Tibial nerve (tissue), 4 donors: ENCODE results near the gene PADI1.

Experiments
- EP300 ChIP-seq, 2 donors: sonication (generic); formaldehyde crosslinking; IDR thresholded peaks; one replicate each; pipeline ENCODE4 v1.6.1; 2017; ENCODE audit warnings: antibody characterized with exemption in 2 of 2, mild to moderate bottlenecking in 1 of 2
- TF ChIP-seq, protein P1 (sequence below), 5 experiments: fragments of 200-600 bp in 3 of 5; fragments of 450-650 bp in 2 of 5; sonication (generic) in 3 of 5; IDR thresholded peaks; one replicate each; pipeline ENCODE4 v1.5.1; 2016 to 2019; ENCODE audit warnings: antibody characterized with exemption in 5 of 5, mild to moderate bottlenecking in 3 of 5, moderate library complexity in 2 of 5

DNA sequence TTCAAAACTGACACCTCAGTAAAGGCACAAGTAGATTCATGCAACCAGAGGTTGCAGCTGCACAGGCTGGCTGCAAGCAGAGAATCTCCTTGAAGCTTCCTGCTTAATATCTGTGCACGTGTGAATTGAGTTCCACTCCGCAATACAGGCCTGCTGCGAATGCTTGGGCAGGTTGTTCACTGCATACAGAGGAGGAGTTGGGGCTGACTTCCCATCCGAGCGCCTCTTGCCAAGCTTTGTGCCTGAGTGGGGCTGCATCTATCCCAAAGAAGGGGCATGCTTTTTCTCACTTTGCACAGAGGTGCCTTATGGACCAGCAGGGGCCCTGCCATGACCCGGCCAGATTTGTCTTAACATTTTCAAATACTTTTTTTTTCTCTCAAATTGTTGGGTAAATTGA is 17.9 kb upstream of the PADI1 start:
- TF ChIP-seq, protein P1, sequence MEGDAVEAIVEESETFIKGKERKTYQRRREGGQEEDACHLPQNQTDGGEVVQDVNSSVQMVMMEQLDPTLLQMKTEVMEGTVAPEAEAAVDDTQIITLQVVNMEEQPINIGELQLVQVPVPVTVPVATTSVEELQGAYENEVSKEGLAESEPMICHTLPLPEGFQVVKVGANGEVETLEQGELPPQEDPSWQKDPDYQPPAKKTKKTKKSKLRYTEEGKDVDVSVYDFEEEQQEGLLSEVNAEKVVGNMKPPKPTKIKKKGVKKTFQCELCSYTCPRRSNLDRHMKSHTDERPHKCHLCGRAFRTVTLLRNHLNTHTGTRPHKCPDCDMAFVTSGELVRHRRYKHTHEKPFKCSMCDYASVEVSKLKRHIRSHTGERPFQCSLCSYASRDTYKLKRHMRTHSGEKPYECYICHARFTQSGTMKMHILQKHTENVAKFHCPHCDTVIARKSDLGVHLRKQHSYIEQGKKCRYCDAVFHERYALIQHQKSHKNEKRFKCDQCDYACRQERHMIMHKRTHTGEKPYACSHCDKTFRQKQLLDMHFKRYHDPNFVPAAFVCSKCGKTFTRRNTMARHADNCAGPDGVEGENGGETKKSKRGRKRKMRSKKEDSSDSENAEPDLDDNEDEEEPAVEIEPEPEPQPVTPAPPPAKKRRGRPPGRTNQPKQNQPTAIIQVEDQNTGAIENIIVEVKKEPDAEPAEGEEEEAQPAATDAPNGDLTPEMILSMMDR (IDR thresholded peaks at IDR 0.05) = no peak
- no peak for TF ChIP-seq EP300 (IDR thresholded peaks at IDR 0.05)
